Psoas muscle (tissue), 8 donors: ENCODE measurements around the gene ANKRD11. TPM values are rescaled to one million over a fixed set of nuclear protein-coding genes. Genes with fewer than 3 reads are reported as not detected.
A peak's percentile ranks its signal among the peaks of the same experiment; 100 is the strongest.

Experiments used
- ATAC-seq, 4 donors: fragments of 200-7000 bp; cut with Tn5 transposase; one replicate each; pipeline ENCODE4 v1.9.1; 2020; ENCODE audit warnings: moderate library complexity in 3 of 4, mild to moderate bottlenecking in 2 of 4
- DNase-seq, 2 donors: peaks; one replicate each; pipeline ENCODE4 v3.0.0-alpha.2; 2020
- H3K27ac ChIP-seq: fragments of 200-600 bp; one replicate; pipeline ENCODE4 v1.8.0; 2022
- H3K27me3 ChIP-seq, 3 donors: fragments of 200-600 bp in 1 of 3; one replicate each; pipeline versions ENCODE4 v1.6.1 to v1.8.0; 2013 to 2022; ENCODE audit warnings: low read length in 2 of 3, mild to moderate bottlenecking in 2 of 3, moderate library complexity in 1 of 3; ENCODE audit not compliant: insufficient read depth in 3 of 3
- H3K36me3 ChIP-seq, 2 donors: fragments of 200-600 bp in 1 of 2; one replicate each; pipeline versions ENCODE4 v1.6.1 to v1.8.0; 2013 to 2022; ENCODE audit warnings: low read depth in 1 of 2, mild to moderate bottlenecking in 1 of 2, moderate library complexity in 1 of 2; ENCODE audit not compliant: insufficient read depth in 1 of 2
- H3K4me1 ChIP-seq: fragments of 200-600 bp; one replicate; pipeline ENCODE4 v1.8.0; 2022
- H3K4me3 ChIP-seq: fragments of 200-600 bp; one replicate; pipeline ENCODE4 v1.8.0; 2022; ENCODE audit warnings: mild to moderate bottlenecking
- H3K9me3 ChIP-seq: fragments of 200-600 bp; one replicate; pipeline ENCODE4 v1.8.0; 2022
- CTCF ChIP-seq: fragments of 200-600 bp; IDR thresholded peaks from one replicate; pipeline ENCODE4 v1.8.0; 2022; ENCODE audit warnings: antibody characterized with exemption
- WGBS, 3 donors: extraction: QIAGEN DNeasy Blood & Tissue Kit; methylation state at CpG; one replicate each; pipeline versions ENCODE4 v1.1.6 to v1.1.7; 2013; 5-methylcytosine and 5-hydroxymethylcytosine counted together
- intact Hi-C, 2 donors: fragments of 100-400 bp; cut with DNase I; formaldehyde crosslinking; loops; one replicate each; pipeline versions ENCODE4 v1.11.0 to v1.14.2; 2022
- polyA plus RNA-seq, 3 donors: library from polyadenylated mRNA; stranded (reverse); fragments of 200-250 nt; gene quantifications; one replicate each; pipeline ENCODE4 v1.2.3, GENCODE V29; 2013
- total RNA-seq, 4 donors: library from RNA; stranded (reverse); fragmentation: NEBNext Ultra II Directional in 2 of 4; extraction: Animal tissue kit (Norgen Biotek cat#: 25700) in 2 of 4; gene quantifications; one replicate each; pipeline versions ENCODE4 v1.2.1 to v1.2.4, GENCODE V29; 2021 to 2023
- donor health status: healthy with polysubstance abuse.
- donor health status: DM: no; HTN: no; CAD: no; lungs with moderate emphysema.
- donor health status: Bipolar disorder and iron deficiency.
- donor health status: healthy.
- donor health status: DM: yes; HTN: yes; CAD: no.
- donor health status: DM: no; HTN: no; CAD: no.
- donor health status: DM: no; HTN: no; CAD: no.
- donor health status: DM: yes; HTN: yes; CAD: no.

ANKRD11 gene
- total and polyA plus RNA-seq, 7 donors: 22.3 to 72.8 (median 57.2) TPM

DNA sequence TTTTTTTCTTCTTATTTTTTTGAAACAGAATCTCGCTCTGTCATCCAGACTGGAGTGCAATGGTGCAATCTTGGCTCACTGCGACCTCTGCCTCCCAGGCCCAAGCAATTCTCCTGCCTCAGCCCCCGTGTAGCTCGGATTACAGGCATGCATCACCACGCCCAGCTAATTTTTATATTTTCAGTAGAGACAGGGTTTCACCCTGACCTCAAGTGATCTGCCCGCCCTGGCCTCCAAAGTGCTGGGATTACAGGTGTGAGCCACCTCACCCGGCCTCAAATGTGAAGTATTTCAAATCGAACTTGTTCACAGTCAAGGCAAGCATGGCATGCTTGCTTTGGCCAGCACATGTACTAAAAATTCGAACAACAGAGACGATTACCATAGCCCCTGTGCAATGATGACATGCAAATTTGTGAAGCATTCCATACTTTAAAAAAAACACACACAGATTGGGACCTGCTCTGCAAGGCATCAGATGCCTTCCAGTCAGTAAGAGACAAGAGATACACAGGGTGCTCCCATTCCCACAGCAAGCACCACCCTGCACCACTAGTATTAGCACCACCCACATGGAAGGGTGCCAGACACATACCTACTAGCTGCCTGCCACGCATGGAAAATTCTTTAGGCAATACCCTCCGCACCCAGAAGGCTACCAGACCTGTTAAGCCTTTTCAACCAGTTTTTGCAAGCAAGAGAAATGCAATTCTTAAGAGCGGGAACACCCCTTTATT, 47.2 kb downstream of the ANKRD11 start:
- no peaks in the 10 kb centered on the region for H3K36me3 ChIP-seq
- H3K27ac ChIP-seq: peak overlapping the region; percentile 83
- ATAC-seq (peak; percentile 36 to 63 (median 46)), DNase-seq (peak; percentile 55 to 76)
- 26 to 33% (median 27%) methylated on average over 13 of the region's 13 CpGs for WGBS, 3 donors
- intact Hi-C loops: loop anchor here in 1 of 2 donors (5.0 kb wide), 1 partner anchor 34 kb away; no protein-coding TSS in a partner anchor
- no peak for TF ChIP-seq CTCF
- H3K4me3 ChIP-seq: peak overlapping the region; percentile 10
- H3K9me3 ChIP-seq: no peaks in the 10 kb centered on the region
- peaks cover 93% of the 10 kb centered on the region for H3K4me1 ChIP-seq
- H3K27me3 ChIP-seq: no peaks in the 10 kb centered on the region

- 25 to 37% (median 27%) methylated on average over 10 of the region's 10 CpGs for WGBS, 3 donors
Measured at GRCh38 chr16:89442588-89442987, 47.8 kb downstream of the ANKRD11 start.

DNA sequence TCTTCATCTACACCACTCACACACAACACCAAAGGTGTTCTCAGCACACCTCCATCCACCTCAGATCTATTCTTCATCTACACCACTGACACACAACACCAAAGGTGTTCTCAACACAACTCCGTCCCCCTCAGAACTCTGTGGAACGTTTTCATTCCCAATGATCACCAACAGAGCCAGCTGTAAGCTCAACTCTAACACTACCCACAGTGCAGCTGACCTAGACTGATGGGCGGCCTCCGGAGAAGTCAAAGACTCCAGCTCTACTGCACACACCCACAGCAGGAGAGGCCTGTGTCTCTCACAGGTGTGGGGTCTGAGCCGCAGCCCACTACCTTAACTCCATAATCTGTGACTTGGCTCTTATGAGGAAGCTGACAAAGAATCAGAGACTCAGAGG, 50.7 kb downstream of the ANKRD11 start:
- peak overlapping the region; percentile 83 for H3K27ac ChIP-seq
- TF ChIP-seq CTCF: no peak
- H3K4me1 ChIP-seq: peaks cover 85% of the 10 kb centered on the region
- 79 to 81% (median 80%) methylated on average over 5 of the region's 5 CpGs for WGBS, 3 donors
- H3K9me3 ChIP-seq: no peaks in the 10 kb centered on the region
- intact Hi-C loops: loop anchor here in 1 of 2 donors (5.0 kb wide), 1 partner anchor 38 kb away; no protein-coding TSS in a partner anchor
- H3K27me3 ChIP-seq: no peaks in the 10 kb centered on the region
- DNase-seq (no peak), ATAC-seq (no peak)
- H3K36me3 ChIP-seq: no peaks in the 10 kb centered on the region
- no peak overlapping the region for H3K4me3 ChIP-seq

More at GRCh38 chr16:89442588-89442987, 47.8 kb downstream of the ANKRD11 start:
- Histone ChIP-seq H3K9me3 (no peaks in the 10 kb centered on the region), H3K27me3 (no peaks in the 10 kb centered on the region), H3K4me1 (peaks cover 94% of the 10 kb centered on the region), H3K27ac (peak overlapping the region; percentile 83), H3K36me3 (no peaks in the 10 kb centered on the region), H3K4me3 (peak overlapping the region; percentile 10)
- DNase-seq (no peak), ATAC-seq (peak; percentile 39 to 61 (median 52))
- TF ChIP-seq CTCF: no peak
- intact Hi-C loops: loop anchor here in 1 of 2 donors (5.0 kb wide), 1 partner anchor 35 kb away; no protein-coding TSS in a partner anchor

DNA sequence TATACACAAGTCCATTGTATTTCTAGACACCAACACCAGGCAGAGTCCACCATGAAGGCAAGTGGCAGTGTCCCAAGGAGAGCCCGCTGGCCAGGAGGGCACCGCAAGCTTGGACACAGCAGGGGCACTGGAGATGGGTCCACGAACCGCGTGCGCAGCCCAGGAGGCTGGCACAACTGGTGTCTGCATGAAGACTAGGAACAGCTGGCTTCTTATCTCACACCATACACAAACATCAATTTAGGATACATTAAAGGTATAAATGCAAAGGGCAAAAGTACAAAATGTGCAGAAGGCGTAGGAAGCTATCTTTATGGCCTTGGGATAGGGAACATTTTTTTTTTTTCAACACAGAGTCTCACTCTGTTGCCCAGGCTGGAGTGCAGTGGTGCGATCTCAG, 52.4 kb downstream of the ANKRD11 start:
- intact Hi-C loops: no loop called here
- Histone ChIP-seq H3K36me3 (no peaks in the 10 kb centered on the region), H3K27ac (no peak overlapping the region), H3K4me3 (no peak overlapping the region), H3K4me1 (peaks cover 82% of the 10 kb centered on the region), H3K27me3 (no peaks in the 10 kb centered on the region), H3K9me3 (no peaks in the 10 kb centered on the region)
- ATAC-seq: no peak
- no peak for DNase-seq
- WGBS, 3 donors: 88 to 95% (median 93%) methylated on average over 8 of the region's 8 CpGs
- TF ChIP-seq CTCF: no peak
